ENCODE measurements around the gene HLA-F.

Gene HLA-F

GRCh38 chr6:29705389-29706231, 17.6 kb upstream of the HLA-F start:
- peak; percentile 67 for TF ChIP-seq CTCF (IDR thresholded peaks at IDR 0.05; ENCODE audit: low read length, missing control alignments)
- H3K4me3 ChIP-seq (replicated peaks; ENCODE audit: low read depth, low read length) = no peak overlapping the region
- DNase-seq (ENCODE audit: low read depth) = peak; percentile 69

- DNase-seq (ENCODE audit: low read depth) = no peak
- H3K4me3 ChIP-seq (replicated peaks; ENCODE audit: low read depth, low read length) = no peak overlapping the region
- no peak for TF ChIP-seq CTCF (IDR thresholded peaks at IDR 0.05; ENCODE audit: low read length, missing control alignments)
Measured at GRCh38 chr6:29708432-29709179, 14.6 kb upstream of the HLA-F start.

GRCh38 chr6:29709188-29709587, 14.0 kb upstream of the HLA-F start:
- no peak for TF ChIP-seq CTCF (IDR thresholded peaks at IDR 0.05; ENCODE audit: low read length, missing control alignments)
- H3K4me3 ChIP-seq (replicated peaks; ENCODE audit: low read depth, low read length) = no peak overlapping the region
- DNase-seq (ENCODE audit: low read depth) = no peak

- no peak for DNase-seq (ENCODE audit: low read depth)
- H3K4me3 ChIP-seq (replicated peaks; ENCODE audit: low read depth, low read length) = no peak overlapping the region
- TF ChIP-seq CTCF (IDR thresholded peaks at IDR 0.05; ENCODE audit: low read length, missing control alignments) = no peak
Measured at GRCh38 chr6:29710281-29710941, 12.8 kb upstream of the HLA-F start.

- no peak overlapping the region for H3K4me3 ChIP-seq (replicated peaks; ENCODE audit: low read depth, low read length)
- TF ChIP-seq CTCF (IDR thresholded peaks at IDR 0.05; ENCODE audit: low read length, missing control alignments) = no peak
- DNase-seq (ENCODE audit: low read depth) = no peak
Measured at GRCh38 chr6:29720863-29721262, 2.4 kb upstream of the HLA-F start.

- no peak for DNase-seq (ENCODE audit: low read depth)
Measured at GRCh38 chr6:29723666-29724588, 693 bp downstream of the HLA-F start.

More at GRCh38 chr6:29723666-29724588, 693 bp downstream of the HLA-F start:
- peak overlapping the region; percentile 62 for H3K4me3 ChIP-seq (replicated peaks; ENCODE audit: low read depth, low read length)
- no peak for TF ChIP-seq CTCF (IDR thresholded peaks at IDR 0.05; ENCODE audit: low read length, missing control alignments)
